Stimulated activated CD4-positive, alpha-beta T cell treated with anti-CD3 and anti-CD28 coated beads, Interleukin-4, amount 100 ng/mL, for 48 hours (primary cell): Measurements from ENCODE around the gene ZBBX.

Experiments used
- DNase-seq, 2 donors: peaks; one replicate each; pipeline ENCODE4 v3.0.0-alpha.2; 2020; ENCODE audit warnings: low read depth in 2 of 2

ZBBX gene

DNA sequence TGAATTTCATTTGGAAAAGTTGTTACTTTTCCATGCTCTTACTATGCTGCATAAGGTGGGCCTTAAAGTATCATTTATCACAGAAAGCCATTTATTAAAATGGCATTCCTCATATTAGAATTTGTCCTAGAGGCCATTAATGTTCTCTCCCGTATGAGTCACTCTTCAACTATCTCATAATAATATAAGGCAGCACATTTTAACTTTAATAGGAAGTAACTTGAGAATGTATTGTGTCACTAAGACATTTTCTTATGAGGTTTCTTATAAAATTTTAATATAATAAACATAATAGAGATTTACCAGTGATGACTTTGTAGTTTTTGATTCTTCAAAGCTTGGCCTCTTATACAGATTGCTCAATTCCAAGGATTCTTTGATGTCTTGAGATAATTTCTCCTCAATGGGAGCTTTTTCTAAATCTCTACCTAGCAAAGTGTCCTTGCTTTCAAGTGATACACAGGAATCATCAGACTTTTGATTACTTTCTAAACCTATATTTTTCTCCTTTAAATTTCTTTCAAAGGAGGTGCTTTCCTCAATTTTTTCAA, 74.7 kb downstream of the ZBBX start:
- DNase-seq = no peak

- DNase-seq = no peak
Observed at GRCh38 chr3:167304077-167304476, 76.0 kb downstream of the ZBBX start.

DNA sequence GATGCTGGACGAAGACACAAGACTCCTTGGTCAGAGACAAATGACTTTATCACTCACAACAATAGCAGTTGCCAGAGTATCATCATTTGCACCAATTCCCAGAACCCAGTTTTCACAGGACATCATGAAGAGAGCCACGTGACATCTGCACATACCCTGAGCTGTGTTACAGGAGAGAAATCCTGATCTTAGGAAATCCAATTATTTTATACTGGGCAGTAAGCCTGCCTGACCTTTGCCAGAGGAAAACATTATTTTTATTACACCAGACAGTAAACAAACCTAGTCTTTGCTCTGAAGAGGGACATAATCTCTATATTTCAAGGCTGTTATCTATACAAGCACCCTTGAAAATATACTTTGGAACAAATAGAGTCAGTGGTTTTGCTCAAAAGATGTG, 77.4 kb downstream of the ZBBX start:
- DNase-seq = no peak

DNA sequence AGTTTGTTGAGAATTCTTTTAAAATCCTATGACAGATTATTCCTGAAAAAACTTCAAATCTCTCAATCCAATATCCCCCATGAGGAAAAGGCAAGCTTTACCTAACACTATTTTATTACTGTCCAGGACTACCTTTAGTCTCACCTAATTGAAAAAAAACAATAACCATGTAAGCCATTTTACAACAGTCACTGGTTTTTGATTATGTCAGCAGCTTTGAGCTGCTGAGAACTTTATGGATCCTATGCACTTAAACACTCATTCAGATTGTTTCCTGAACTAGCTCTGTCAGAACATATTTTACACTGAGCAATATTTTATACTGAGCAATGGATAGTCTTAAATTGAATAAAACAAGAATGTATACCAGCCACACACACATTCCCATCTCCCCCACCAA, 79.9 kb downstream of the ZBBX start:
- no peak for DNase-seq

- DNase-seq = no peak
Observed at GRCh38 chr3:167289435-167289834, 90.7 kb downstream of the ZBBX start.

GRCh38 chr3:167288737-167289136, 91.4 kb downstream of the ZBBX start:
- DNase-seq = no peak

DNA sequence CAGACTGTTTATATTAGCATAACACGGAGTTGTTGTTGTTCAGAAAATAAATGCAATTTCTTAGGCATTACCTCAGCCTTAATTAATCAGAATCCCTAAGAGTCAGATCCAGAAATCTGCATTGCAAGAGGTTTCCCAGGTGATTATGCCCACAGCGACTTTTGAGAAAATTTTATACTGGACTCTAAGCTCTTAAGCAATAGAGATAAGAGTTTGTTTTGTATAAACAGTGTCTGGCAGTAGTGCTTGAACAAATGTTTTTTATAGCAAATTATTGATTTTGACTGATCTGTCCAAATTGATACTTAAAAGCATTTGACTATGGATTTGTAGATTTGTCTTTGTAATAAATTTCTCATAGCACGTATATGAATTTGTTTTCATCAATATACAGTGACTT, 92.8 kb downstream of the ZBBX start:
- no peak for DNase-seq

DNA sequence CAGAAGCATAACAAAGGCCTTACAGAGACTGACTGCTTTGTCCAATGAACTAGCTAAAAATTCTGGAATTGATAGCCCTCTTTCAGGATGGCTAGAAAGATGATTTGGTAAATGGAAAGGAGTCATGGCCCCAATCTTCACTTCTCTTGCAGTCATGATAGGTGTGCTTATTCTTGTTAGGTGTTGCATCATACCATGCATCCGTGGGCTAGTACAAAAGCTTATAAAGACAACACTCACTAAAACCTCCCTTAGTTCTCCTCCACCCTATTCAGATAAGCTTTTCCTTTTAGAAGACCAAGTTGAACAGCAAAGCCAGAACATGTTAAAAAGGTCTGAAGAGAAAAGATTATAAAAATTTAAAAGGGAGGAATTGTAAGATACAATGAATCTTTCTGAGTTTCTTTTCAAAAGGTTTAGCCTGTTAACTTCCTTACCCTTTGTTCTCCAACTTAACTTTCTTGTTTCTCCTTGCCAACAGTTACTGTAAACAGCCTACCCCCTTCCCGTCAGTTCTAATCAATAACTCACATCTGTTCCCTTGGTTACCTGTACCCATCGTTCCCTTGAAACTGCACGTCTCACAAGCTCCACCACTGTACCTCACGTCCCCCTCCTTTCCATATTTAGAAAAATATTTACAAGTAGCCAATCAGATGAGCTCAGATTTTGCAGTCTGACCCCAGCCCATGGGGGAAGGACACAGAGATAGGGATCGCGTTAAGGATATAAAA, 105.8 kb downstream of the ZBBX start:
- no peak for DNase-seq

DNA sequence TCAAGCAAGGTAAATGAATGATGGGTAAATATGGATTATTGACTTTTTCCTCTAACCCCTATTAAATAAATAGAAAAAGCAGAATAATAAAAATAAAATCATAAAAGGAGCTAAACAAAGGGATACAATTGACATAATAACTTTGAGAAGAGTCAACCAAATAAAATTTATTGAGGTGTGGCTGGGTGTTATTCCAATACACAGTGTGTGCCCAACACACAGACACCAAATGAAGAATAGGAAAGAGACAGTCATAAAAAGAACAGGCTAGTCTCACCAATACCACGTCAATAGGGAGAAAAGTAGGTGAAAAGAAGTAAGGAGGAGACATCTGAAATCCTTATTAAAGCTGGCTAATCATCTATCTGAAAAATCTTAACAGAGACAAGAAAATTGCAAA, 127.1 kb downstream of the ZBBX start:
- DNase-seq = no peak

DNA sequence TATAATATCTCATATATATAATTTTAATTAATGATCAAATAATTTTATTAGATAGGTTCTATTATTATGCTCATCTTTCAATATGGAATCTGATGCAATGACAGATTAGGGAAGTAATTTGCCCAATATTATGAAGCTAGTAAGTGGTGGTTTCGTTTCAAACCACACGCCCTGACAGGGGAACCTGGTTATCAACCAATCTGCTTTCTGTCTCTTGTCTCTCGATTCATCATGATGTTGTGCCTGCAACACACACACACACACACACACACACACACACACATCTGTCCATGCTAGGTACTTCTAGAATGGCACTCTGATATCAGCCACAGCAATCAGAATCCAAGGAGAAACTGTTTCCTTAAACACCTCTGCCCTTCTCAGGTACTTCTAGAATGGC, 128.4 kb downstream of the ZBBX start:
- no peak for DNase-seq

GRCh38 chr3:167246252-167246651, 133.8 kb downstream of the ZBBX start:
- no peak for DNase-seq

GRCh38 chr3:167241048-167241845, 138.8 kb downstream of the ZBBX start:
- no peak for DNase-seq

DNA sequence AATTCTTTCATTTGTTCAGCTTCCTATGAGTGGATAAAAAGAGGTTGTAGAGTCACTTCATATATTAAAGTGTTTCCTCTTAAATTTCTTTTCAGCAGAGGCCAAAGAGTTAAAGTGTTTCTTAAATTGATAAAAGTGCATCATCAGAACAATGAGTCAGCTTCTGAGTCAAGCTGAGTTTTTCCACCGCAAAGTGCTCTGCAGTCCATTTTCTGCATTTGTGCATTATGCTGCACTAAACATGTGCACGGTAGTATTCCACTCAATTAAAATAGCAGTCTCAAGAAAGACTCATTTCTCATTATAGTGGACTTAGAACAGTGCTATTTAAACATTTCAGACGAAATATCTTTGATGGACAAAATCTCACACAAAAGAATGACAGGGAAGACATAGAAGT, 152.0 kb downstream of the ZBBX start:
- no peak for DNase-seq

DNA sequence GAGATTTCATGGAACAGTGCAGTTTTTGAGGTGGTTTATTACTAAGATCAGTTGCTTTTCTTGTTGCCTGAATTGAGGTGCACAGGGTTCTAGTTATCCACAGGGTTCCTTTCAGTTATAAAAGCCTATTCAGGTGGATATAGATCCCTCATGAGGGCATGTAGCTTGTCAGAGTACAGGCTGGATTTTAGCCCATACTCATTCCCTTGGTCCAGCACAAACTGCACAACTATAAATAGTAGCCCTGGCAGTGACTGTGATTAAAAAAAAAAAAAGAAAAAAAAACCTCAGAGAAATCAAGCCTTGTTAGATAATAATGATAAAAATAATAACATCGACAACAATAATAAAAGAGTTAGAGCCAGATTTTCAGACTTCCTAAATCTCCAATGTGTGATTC, 154.3 kb downstream of the ZBBX start:
- no peak for DNase-seq

GRCh38 chr3:167209011-167209410, 171.1 kb downstream of the ZBBX start:
- DNase-seq = no peak

DNA sequence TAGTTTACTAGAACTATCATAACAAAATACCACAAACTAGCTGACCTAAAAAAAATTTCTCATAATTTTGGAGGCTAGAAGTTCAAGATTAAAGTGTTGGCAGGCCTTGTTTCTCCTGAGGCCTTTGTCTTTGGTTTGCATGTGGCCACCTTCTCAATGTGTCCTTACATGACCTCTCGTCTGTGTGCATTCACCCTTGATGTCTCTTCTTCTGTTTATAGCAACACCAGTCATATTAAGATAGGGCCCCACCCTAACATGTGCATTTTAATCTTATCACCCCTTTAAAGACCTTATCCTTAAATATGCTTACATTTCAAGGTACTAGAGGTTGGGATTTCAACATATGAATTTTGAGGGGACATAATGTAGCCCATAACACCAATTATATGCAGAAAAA, 177.0 kb downstream of the ZBBX start:
- no peak for DNase-seq

DNA sequence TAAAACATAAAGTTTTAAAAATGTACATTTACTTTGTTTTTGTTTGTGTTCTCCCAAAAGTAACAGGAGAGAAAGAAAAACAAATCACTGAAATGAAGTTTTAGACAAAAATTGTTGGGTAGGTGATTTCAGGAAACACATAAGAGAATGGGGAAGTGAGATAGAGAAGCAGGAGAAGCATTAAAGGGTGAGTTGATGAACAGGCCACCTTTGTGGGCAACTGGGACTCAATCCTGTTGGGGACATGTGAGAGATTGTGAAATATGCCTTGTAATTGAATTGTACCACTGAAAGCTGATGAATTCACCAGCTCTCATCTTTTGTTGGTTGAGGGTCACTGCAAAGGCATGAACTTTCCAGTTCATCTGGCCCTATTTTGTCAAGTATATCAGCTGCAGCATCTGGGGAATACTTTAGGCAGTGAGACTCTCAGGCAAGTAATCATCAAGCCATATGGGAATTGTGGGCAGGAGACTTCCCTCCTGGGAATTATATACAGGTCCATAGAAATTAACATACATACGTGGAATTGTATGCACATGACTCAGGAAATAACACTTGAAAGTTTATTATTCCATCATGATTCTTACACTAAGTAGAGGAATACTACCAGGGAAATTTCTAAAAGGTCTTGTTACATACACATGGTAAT, 181.0 kb downstream of the ZBBX start:
- DNase-seq = no peak
